ENCODE data around the gene RREB1.
"Not testable (repeated sequence)": the region's sequence is repeated elsewhere in the genome, so short reads cannot be mapped to it uniquely, and the experiment has no call there.

The RREB1 gene

DNA sequence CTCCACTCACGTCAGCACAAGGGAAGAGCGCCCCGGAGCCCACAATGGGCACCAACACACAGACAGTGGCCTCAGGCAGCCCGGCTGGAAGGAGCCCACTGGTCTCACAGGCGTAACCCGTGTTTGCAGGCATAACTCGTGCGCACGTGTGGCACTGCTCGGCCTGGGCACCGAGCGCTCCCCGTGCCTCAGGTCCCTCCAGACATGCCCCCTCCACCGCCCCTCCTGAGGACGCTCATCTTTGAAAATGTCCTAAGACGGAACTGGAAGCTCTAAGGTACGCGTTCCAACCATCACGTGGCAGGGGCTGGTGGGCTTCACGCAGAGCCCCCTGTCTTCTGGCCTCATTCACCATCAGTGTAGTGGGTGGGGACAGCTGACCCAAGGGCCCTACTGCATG is 160.6 kb downstream of the RREB1 start:
- DNase-seq: no peak

DNA sequence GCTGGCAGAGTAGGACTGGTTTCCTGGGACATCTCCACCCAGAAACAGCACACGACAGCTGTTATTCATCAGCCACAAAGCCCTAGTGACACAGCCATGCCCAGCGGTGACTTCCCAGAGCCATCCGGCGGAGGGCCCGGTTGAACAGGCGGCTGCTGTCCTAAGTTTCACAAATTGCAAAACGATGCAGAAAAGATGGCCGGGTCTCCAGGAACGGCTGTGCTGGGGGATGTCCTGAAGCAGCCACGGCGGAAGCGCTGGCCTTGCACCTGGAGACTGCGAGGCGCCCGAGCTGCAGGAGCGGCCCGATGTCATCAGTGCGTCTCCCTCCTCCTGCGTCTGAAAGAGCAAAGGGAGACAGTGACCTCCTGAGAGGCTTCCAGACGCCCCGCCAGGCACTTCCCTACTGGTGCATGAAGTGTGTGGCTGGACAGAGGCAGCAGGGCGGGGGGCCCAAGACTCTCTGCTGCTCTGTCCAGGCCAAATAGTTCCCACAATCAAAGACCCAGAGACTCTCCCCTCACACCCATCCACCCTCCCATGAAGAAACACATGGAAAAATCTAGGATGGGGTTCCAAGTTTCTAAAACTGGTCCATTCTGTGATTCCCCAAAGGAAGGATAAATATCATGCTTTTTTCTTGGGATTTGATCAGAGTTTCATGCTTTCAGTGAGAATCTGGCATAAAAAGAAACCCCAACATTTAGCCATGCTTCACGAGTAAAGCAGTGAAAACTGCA is 161.2 kb downstream of the RREB1 start:
- no peak for DNase-seq

DNA sequence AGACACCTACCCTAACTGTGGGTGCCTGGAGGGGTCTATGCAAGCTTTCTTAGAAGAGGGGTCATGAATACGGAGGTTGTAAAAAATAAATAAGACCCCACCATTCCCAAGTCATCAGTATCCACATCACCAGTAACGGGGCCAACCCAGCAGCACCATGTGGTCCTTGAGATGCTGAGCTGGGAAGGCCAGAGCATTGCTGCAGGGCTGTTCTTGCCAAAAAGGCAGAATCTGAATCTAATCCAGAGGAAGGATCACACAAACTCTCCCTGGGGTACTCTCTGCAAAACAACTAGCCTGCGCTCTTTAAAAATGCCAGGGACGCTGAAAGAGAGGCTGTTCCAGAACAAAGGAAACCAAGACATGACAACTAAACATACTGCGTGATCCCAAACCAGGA is 162.1 kb downstream of the RREB1 start:
- no peak for DNase-seq

DNA sequence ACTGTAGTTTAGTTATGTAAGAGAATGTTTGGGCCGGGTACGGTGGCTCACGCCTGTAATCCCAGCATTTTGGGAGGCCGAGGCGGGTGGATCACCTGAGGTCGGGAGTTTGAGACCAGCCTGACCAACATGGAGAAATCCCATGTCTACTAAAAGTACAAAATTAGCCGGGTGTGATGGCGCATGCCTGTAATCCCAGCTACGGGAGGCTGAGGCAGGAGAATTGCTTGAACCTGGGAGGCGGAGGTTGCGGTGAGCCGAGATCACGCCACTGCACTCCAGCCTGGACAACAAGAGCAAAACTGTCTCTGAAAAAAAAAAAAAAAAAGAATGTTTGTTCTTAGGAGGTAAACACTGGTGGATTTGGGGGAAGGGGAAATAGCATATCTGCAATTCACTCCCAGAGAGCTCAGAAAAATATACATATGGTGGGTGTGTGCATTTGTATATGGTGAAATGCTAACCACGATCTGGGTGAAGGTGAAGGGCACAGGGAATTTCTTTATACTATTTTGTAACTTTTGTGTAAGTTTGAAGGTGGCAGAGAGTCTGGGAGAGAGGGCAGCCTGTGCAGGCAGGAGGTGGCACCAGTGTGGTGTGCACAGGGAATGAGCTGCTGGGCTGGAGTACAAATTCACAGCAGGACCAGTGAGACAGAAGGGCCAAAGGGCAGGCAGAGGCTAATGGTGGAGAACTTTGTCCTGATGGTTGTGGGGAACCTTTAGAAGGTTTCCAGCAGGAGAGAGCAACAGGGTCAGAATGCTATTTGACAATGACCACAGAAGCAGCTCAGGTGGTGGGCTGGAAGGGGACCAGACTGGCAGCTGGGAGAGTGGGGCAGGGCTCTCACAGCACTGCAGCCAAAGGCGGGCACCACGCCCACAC is 162.8 kb downstream of the RREB1 start:
- DNase-seq: no peak

DNA sequence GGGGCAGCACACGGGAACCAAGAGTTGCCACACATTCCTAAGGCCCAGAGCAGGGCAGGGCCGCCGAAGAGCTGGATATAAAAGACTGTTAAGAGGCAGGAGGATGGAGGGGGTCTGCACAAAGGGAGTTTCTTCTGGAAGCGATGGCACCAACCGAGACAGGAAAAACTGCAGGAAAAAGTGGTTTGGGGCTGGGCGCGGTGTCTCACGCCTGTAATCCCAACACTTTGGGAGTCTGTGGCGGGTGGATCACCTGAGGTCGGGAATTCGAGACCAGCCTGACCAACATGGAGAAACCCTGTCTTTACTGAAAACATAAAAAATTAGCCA is 163.4 kb downstream of the RREB1 start:
- DNase-seq: no peak

DNA sequence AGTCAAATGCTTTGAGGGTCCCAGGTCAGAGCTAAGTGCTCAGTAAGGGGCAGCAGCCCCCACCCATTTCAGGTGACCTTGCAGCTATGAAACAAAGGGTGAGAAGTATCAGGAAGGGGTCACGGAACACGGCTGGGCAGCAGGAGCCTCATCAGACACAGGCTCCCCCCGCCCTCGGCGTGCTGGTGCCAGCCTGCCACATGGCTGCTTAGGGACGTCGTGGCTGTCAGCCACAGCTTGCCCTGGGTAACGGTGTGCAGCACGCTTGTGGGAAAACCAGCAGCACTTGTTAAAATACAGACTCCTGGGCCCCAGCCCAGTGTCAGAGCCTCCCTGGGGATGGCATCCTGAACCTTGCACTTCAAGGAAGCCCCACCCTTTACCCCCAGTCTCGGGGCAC is 165.9 kb downstream of the RREB1 start:
- DNase-seq: no peak

DNA sequence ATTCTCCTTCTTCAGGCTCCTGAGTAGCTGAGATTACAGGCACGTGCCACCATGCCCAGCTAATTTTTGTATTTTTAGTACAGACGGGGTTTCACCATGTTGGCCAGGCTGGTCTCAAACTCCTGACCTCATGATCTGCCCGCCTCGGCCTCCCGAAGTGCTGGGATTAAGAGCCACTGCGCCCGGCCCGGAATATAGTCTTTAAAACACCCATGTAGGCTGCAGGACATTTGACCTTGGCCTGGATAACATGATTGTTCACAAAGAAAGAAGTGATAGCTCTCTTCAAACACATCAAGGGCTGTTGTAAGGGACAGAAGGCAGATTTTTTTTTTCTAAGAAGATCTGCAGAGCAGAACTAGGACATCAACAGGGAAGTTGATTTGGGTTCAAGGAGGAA is 166.8 kb downstream of the RREB1 start:
- DNase-seq: not testable (repeated sequence)

DNA sequence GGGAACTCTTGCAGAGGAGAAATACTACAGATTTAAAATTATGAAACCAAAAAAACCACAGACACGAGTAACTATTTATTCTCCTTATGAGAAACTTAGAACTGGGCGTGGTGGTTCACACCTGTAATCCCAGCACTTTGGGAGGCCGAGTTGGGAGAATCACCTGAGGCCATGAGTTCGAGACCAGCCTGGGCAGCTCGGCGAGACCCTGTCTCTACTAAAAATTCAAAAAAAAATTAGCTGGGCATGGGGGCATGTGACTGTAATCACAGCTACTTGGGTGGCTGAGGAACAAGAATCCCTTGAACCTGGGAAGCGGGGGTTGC is 168.4 kb downstream of the RREB1 start:
- DNase-seq: no peak

DNA sequence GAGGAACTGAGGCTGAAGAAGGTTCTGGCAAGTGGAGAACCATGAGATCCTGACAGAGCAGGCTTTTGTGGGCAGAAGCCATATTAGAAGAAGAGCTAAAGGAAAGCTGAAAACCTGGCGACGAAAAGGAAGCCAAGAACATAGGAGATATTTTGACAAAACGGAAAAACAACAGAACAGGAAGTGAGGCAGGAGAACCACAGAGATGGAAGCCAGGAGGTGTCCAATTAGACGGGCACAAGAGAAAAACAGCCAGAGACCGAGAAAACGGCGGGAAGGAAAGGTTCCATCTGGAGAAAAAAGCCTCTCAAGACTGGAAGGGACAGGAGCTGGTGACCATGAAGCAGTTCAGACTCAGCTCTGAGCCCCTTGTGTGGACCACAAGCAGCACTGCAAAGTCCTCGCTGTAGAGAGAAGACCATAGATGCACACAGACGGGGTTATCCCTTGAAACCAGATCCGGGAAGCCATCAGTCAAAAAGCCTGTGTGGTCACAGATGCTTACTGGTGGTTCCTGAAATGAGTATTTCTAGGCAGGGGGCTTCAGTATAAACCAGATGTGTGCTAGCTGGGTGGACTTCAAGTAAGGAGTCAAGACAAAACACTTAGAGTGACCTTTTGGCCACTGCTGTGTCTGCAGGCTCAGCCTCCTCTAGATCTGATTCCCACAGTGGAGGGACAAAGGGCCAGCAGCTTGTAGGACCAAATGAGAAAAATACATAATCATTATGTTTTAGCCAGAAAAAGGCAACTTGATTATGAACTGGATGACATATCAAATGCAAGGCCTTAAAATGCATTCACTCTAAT is 174.5 kb downstream of the RREB1 start:
- no peak for DNase-seq

DNA sequence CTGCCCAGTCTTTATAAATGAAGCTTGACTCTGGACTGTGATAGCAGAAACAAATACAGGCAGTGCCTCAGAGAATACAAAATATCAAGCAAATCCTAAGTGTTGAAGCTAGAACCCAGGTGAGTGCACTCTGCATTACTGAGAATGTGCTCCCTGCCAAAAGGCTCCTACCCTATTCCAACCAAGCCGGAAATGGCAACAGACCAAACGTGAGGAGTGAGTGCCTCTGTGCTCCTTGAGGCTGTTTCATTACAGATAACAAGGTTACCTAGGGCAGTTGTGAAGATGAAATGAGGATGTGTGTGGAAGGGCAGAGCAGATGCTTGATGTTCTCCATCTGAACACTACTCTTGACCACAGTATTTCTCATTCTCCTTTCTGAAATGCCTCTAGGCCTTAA is 175.9 kb downstream of the RREB1 start:
- DNase-seq: no peak

DNA sequence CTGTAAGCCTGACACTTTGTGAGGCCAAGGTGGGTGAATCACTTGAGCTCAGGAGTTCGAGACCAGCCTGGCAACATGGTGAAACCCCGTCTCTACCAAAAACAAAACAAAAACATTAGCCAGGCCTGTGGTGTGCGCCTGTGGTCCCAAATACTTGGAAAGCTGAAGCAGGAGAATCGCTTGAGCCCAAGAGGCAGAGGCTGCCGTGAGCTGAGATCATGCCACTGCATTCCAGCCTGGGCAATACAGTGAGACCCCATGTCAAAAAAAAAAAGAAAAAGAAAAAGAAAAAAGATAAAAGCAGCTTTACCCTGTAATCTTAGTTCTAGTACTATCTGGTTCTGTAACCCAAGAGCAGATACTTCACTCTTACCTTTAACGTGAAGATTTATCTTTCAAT is 177.7 kb downstream of the RREB1 start:
- no peak for DNase-seq

DNA sequence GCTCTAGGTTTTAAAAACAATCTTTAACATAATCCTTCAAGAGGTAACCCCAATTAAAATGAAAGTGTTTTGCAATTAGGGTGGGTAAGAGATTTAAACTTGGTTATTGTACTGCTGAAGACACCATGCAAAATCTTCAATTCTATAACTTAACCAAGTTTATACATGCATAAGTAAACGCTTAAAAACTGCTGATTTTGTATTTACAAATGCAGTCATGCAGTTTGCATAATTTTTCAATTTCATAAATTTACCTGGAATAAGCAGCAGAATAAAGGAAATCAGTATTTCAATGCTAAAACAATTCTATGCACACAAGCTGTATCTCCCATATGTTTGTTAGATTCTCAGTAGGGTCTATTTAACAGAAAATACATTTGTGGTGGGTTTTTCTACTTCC is 182.3 kb downstream of the RREB1 start:
- DNase-seq: no peak

DNA sequence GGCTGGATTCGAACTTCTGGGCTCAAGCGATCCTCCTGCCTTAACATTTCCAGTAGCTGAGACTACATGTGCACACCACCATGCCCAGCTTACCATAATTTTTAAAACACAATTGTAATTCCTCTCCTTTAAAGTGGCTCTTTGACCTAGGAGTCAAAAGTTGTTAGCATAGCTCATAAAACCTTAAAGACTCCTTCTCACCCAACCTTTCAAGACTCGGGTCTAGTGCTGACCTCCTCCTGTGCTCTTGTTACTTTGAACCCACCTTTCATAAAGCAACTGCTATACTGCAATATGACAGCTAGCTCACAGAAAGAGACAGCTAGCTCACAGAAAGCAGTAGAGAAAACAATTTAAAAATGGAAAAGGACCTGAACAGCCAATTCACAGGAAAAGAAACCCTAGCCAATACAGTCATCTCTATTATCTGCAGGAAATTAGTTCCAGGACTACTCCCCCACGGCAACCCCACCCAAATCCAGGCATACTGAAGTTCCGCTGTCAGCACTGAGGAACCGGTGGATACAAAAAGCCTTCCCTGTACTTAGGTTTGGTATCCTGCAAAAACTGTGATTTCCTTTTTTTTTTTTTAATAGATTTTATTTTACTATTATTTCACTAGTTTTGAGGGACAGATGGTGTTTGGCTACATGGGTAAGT is 185.0 kb downstream of the RREB1 start:
- DNase-seq: no peak

DNA sequence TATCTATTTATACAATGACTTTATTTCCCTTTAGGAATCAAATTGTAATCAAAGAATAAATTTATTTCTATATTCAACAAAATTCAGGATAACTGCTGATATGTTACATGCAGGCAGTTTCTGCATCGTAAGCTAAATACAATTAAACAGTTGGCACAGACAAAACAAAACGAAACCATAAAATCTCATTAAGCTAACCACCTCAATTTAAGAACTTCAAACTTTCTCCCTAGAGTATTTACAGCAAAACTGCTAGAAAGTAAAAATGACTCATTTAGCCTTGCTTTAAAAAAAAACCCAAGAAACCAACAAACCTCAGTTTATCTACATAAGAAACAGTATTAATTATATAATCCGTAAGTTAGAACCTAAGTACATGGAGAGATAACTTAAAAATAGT is 188.2 kb downstream of the RREB1 start:
- no peak for DNase-seq

DNA sequence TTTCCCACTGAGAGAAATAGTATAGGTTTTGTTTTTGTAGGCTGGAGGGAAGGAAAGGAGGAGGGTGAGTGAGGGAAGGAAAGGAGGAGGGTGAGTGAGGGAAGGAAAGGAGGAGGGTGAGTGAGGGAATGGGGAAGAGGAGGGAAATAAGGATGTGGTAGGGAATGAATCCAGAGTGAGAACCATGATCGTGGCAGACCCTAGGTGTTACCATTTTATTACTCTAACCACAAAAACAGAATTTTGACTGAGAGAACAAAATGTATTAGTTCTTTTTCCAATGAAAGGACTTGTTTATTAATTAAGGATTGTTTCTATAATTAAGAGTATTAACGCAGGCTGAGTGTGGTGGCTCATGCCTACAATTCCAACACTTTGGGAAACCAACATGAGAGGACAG is 188.8 kb downstream of the RREB1 start:
- DNase-seq: no peak

DNA sequence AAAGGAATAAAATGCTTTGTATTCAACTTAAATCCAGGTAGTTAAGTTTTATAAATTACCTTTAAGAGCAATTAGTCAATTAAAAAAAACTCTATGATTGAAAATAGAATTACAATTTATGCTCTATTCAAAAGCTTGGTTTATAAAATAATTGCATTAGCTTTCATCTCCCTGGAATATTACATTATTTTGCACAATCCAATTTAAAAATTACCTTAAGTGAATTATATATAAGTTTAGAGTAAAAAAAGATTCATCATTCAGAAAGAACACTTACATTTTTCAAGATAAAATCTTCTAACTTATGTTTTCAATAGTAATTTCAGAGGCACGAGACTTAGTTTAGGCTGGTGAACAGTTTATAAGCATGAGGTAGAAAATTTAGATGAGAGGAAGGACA is 190.4 kb downstream of the RREB1 start:
- no peak for DNase-seq

DNA sequence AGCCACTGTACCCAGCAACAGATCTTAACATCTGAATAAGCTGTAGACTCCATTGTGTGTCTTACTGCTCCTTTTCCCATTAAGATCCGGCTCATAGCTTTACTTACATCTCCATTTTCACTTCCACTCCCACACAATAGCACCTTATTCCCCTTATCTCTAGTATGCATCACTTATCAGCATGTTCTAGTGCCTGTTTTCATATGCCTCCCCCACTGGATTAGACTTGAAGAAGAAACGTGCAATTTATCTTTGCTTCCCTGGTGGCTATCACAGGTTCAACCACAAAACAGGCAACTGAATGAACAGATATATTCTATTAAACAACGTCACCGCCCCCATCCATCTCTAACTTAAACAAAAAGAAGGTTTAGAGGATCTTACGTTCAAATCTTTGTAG is 193.2 kb downstream of the RREB1 start:
- DNase-seq: no peak
